SK-N-MC (cell line): ENCODE results near the gene NKIRAS1.

Source experiments
- EZH2 ChIP-seq: fragments of 200-600 bp; sonication (generic); IDR thresholded peaks from one replicate; pipeline ENCODE4 v1.6.1; 2017; ENCODE audit warnings: antibody characterized with exemption
- POLR2AphosphoS5 ChIP-seq: IDR thresholded peaks from 2 replicates; pipeline ENCODE4 v1.6.1; 2012; ENCODE audit warnings: mild to moderate bottlenecking, low read depth, low read length, borderline replicate concordance

DNA sequence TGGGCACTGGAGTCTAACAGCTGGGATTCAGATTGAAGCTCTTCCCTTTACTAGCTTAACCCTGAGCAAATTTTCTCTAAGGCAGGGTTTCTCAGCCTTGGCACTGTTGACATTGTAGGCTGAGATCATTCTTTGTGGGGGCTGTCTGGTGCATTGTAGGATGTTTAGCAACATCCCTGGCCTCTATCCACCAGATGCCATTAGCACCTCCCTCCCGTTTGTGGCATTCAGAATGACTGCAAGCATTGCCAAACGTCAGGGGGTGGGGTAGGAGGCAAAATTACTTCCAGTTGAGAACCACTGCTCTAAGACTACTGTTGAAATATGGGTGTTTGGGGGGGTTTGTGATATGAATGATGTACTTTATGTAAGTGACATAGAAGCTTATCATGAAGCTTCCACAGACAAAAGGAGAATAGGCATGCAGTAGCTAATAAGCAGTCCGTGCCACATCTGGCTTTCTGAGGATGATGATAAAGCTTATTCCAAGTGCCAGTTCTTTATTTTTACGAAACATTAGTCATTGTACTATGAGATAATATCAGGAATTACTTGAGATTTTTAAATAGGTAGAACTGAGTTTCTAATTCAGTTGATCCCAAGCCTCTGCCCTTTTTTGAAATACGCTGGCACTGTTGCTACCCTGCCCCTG, 39.3 kb downstream of the NKIRAS1 start:
- TF ChIP-seq POLR2AphosphoS5, result no peak
- TF ChIP-seq EZH2, result no peak
